HG03039 (cell line): ENCODE data around the gene USP10.

Experiments used
- ATAC-seq: cut with Tn5 transposase; IDR thresholded peaks from one replicate; pipeline ENCODE4 v1.9.1; 2021; ENCODE audit warnings: mild to moderate bottlenecking, moderate library complexity; ENCODE audit not compliant: unreplicated experiment

Gene USP10

GRCh38 chr16:84694980-84695379, 4.8 kb upstream of the USP10 start:
- ATAC-seq, result no peak

GRCh38 chr16:84699147-84699711, 571 bp upstream of the USP10 start:
- no peak for ATAC-seq

- peak; percentile 19 for ATAC-seq
These were observed 873 bp downstream of the USP10 start for GRCh38 chr16:84700446-84701300.

- ATAC-seq, result no peak
These were observed 3.9 kb downstream of the USP10 start for GRCh38 chr16:84703681-84704080.

GRCh38 chr16:84704253-84704652, 4.5 kb downstream of the USP10 start:
- ATAC-seq, result no peak

GRCh38 chr16:84706856-84707255, 7.1 kb downstream of the USP10 start:
- no peak for ATAC-seq

- ATAC-seq, result no peak
These were observed 9.8 kb downstream of the USP10 start for GRCh38 chr16:84709609-84710008.

- ATAC-seq, result no peak
These were observed 10.9 kb downstream of the USP10 start for GRCh38 chr16:84710686-84711085.

GRCh38 chr16:84712138-84712671, 12.4 kb downstream of the USP10 start:
- ATAC-seq, result no peak

GRCh38 chr16:84712801-84713775, 13.3 kb downstream of the USP10 start:
- ATAC-seq, result no peak

- ATAC-seq, result no peak
These were observed 14.2 kb downstream of the USP10 start for GRCh38 chr16:84714028-84714427.

GRCh38 chr16:84715424-84715823, 15.6 kb downstream of the USP10 start:
- no peak for ATAC-seq

- ATAC-seq, result no peak
These were observed 16.1 kb downstream of the USP10 start for GRCh38 chr16:84715854-84716253.

- no peak for ATAC-seq
These were observed 16.9 kb downstream of the USP10 start for GRCh38 chr16:84716740-84717139.

- ATAC-seq, result no peak
These were observed 17.7 kb downstream of the USP10 start for GRCh38 chr16:84717484-84717883.

- ATAC-seq, result no peak
These were observed 20.4 kb downstream of the USP10 start for GRCh38 chr16:84720177-84720579.

GRCh38 chr16:84722068-84722467, 22.3 kb downstream of the USP10 start:
- ATAC-seq, result no peak

- ATAC-seq, result no peak
These were observed 24.1 kb downstream of the USP10 start for GRCh38 chr16:84723906-84724305.

- ATAC-seq, result no peak
These were observed 25.0 kb downstream of the USP10 start for GRCh38 chr16:84724606-84725309.

GRCh38 chr16:84725481-84726078, 25.8 kb downstream of the USP10 start:
- ATAC-seq, result no peak
